HepG2 (cell line): ENCODE data around the gene UBE2E1.

Source experiments
- SMAD3 ChIP-seq: sonication (generic); formaldehyde crosslinking; IDR thresholded peaks from 2 replicates; pipeline ENCODE4 v1.4.0; 2020; ENCODE audit warnings: missing genetic modification reagents
- STAG1 ChIP-seq: sonication (generic); formaldehyde crosslinking; IDR thresholded peaks from 2 replicates; pipeline ENCODE4 v1.4.0; 2020; ENCODE audit warnings: missing genetic modification reagents
- ZNF589 ChIP-seq: sonication (generic); formaldehyde crosslinking; conservative IDR thresholded peaks from 2 replicates; pipeline ENCODE4 v1.8.0; 2022; ENCODE audit warnings: mild to moderate bottlenecking, moderate library complexity, missing genetic modification reagents

DNA sequence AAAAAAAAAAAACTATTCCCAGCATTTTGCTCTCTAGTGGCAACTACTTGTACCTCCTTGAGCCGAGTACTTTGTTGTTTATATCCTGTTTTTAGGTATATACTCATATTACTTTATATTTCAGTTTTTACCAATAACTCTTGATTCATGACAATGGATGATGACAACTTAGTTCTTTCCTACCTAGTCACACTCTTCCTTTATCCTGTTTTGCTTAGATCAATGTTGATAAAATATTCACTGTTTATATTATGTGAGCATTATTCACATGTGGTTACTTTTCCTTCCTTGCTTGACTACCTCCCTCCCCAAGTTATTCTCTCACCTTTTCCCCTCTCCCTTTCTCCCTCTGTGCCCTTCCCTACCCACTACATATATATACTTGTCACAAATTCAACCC lies 57.3 kb downstream of the UBE2E1 start:
- TF ChIP-seq STAG1 (CRISPR knock-in tag) (no peak), SMAD3 (no peak), ZNF589 (CRISPR knock-in tag) (no peak)
